ENCODE data around the gene TIMP3.

TIMP3 gene

DNA sequence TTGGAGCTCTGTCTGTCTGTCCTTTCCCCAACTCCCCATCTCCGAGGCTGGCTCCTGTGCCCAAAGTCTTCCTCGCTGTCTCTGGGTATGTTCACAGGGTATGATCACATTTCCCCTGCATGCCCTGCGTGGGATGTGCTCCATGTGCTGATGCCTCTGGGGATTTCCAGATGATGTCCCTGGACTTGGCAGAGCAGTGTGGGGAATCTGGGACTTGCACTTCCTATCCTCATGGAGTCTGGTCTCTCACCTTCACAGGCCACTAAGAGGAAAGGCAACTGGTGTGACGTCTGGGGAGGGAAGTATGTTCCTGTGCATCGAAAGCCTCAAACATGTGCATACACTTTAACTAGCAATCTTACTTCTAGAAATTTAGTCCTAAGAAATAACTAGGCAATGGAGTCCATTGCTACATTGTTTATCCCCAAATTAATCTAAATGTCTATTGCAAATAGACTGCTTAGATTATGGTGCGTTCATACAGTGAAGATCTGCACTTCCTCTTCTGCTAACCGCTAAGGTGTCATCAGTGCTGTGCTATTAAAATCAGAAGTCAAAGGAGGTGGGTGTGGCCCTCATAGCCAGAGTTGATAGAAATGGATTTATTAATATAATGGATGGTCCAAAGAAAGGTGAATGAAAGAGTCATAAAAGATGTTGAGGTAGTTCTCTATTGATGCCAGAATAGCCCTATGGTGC is 20.8 kb downstream of the TIMP3 start:
- CTCF ChIA-PET, result no interaction called here
- 91% methylated on average over 4 of the region's 7 CpGs for WGBS (ENCODE audit: insufficient coverage)
- DNase-seq, result peak in 1 of 3 donors; percentile 7

DNA sequence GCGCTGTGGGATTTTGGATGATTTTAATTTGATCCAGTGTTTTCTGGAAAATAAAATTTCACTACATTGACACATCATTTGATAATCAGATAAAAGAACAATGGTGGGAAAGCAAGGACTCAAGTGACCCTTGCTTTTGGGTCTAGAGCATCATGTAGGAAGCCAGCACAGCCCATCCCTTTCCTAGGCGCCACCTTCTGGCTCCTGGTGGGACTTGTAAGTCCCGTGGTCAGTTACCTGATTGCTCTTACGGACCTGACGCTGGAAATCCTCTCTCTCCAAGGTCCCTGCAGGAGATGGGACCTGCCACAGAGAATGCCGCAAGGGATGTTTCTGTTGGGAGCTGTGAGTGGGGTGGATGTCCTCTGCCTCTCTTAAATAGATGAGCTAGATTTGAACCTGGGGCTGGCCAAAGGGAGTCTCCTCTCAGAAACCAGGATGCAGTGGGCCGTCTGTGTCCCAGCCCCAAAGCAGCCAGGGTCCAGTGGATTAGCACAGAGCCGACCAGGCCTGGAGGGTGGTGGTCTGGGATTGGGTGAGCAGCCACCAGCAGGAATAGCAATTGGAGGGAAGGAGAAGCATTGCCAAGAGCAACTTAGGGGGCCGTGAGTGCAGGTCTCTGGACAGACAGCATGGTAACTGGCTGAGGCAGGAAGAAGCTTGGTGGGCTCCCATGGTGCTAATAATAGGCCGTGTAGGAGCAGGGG is 21.7 kb downstream of the TIMP3 start:
- peaks cover 0 to 11% (median 7%) of the 10 kb centered on the region in 4 experiments for H3K4me1 ChIP-seq (ENCODE audit: control extremely low read depth in 1 of 4, control insufficient read depth in 4 of 4, insufficient read depth in 4 of 4, low read length in 3 of 4)
- H3K27ac ChIP-seq (ENCODE audit: insufficient read depth in 1 of 2, low read depth in 1 of 2, low read length in 2 of 2, poor library complexity in 1 of 2, severe bottlenecking in 2 of 2), result no peak overlapping the region
- 93% methylated on average over 5 of the region's 10 CpGs for WGBS (ENCODE audit: insufficient coverage)
- no peaks in the 10 kb centered on the region for H3K36me3 ChIP-seq (ENCODE audit: control insufficient read depth in 4 of 4, insufficient read depth in 4 of 4, low read length in 3 of 4)
- DNase-seq, result peak; percentile 30 to 53 (median 38)
- POLR2A ChIA-PET, result no interaction called here
- H3K9me3 ChIP-seq (ENCODE audit: control extremely low read depth in 1 of 5, control insufficient read depth in 4 of 5, insufficient read depth in 2 of 5, low read depth in 1 of 5, low read length in 4 of 5), result no peaks in the 10 kb centered on the region
- CTCF ChIA-PET, result interaction anchor here (0.7 to 1.4 kb wide), 5 partner anchors 9 to 294 kb away, joined by 3 read pairs; no protein-coding TSS in a partner anchor
- no peaks in the 10 kb centered on the region for H3K27me3 ChIP-seq (replicated peaks in 2 of 5; ENCODE audit: control insufficient read depth in 4 of 5, insufficient read depth in 5 of 5, low read length in 4 of 5)
- no peak overlapping the region for H3K4me3 ChIP-seq (ENCODE audit: control insufficient read depth in 1 of 7, extremely low read depth in 1 of 7, insufficient read depth in 4 of 7, low read depth in 2 of 7, low read length in 6 of 7)

More for the DNA sequence above, 20.8 kb downstream of the TIMP3 start:
- Histone ChIP-seq H3K9me3 (ENCODE audit: control extremely low read depth in 1 of 5, control insufficient read depth in 4 of 5, insufficient read depth in 2 of 5, low read depth in 1 of 5, low read length in 4 of 5) (no peaks in the 10 kb centered on the region), H3K4me3 (ENCODE audit: control insufficient read depth in 1 of 7, extremely low read depth in 1 of 7, insufficient read depth in 4 of 7, low read depth in 2 of 7, low read length in 6 of 7) (no peak overlapping the region), H3K36me3 (ENCODE audit: control insufficient read depth in 4 of 4, insufficient read depth in 4 of 4, low read length in 3 of 4) (no peaks in the 10 kb centered on the region), H3K27me3 (replicated peaks in 2 of 5; ENCODE audit: control insufficient read depth in 4 of 5, insufficient read depth in 5 of 5, low read length in 4 of 5) (no peaks in the 10 kb centered on the region), H3K4me1 (ENCODE audit: control extremely low read depth in 1 of 4, control insufficient read depth in 4 of 4, insufficient read depth in 4 of 4, low read length in 3 of 4) (peaks cover 0 to 11% (median 7%) of the 10 kb centered on the region in 4 experiments), H3K27ac (ENCODE audit: insufficient read depth in 1 of 2, low read depth in 1 of 2, low read length in 2 of 2, poor library complexity in 1 of 2, severe bottlenecking in 2 of 2) (no peak overlapping the region)
- POLR2A ChIA-PET, result no interaction called here

DNA sequence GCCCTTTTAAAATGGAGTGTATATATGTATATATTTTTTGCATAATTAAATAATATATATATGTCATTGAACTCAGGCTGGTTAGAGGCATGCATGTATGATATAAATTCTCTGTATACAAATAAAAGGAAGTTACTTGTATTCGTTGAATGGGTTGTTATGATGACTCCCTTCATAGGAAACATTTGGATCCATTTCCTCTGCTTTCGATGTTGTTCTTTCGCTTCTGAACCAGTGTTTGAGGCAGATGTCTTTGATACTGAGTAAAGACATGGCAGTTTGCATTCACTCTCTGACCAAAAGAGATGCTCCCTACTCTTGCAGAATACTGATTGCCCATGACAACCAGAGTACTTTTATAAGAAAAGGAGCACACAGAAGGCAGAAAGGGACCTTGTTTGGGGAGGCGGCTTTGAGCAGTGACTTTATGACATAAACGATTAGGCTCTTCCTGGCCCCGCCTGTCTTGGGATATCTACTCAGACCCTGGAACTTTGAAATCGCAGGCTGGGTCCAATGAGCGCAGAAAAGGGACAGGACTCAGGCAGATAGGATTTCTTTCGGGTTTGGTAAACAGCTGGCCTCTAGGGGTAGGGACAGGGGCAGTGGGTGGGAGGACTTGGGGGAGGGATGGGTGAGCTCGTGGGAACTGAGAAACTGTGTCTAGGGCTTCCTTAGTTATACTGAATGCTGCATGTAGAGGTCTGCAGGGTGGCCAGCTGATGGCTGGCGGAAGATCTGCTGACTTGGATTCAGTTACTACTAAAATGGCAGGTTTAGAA is 23.2 kb downstream of the TIMP3 start:
- no peak overlapping the region for H3K27ac ChIP-seq (ENCODE audit: insufficient read depth in 1 of 2, low read depth in 1 of 2, low read length in 2 of 2, poor library complexity in 1 of 2, severe bottlenecking in 2 of 2)
- no peaks in the 10 kb centered on the region for H3K4me1 ChIP-seq (ENCODE audit: control extremely low read depth in 1 of 4, control insufficient read depth in 4 of 4, insufficient read depth in 4 of 4, low read length in 3 of 4)
- no peak overlapping the region for H3K4me3 ChIP-seq (ENCODE audit: control insufficient read depth in 1 of 7, extremely low read depth in 1 of 7, insufficient read depth in 4 of 7, low read depth in 2 of 7, low read length in 6 of 7)
- H3K36me3 ChIP-seq (ENCODE audit: control insufficient read depth in 4 of 4, insufficient read depth in 4 of 4, low read length in 3 of 4), result no peaks in the 10 kb centered on the region
- ChIA-PET CTCF (interaction anchor here (0.9 to 1.4 kb wide), 2 partner anchors 12 to 166 kb away, joined by 3 read pairs; no protein-coding TSS in a partner anchor), POLR2A (no interaction called here)
- DNase-seq, result no peak
- over 99% methylated on average over 11 of the region's 11 CpGs for WGBS (ENCODE audit: insufficient coverage)
- H3K9me3 ChIP-seq (ENCODE audit: control extremely low read depth in 1 of 5, control insufficient read depth in 4 of 5, insufficient read depth in 2 of 5, low read depth in 1 of 5, low read length in 4 of 5), result no peaks in the 10 kb centered on the region
- H3K27me3 ChIP-seq (replicated peaks in 2 of 5; ENCODE audit: control insufficient read depth in 4 of 5, insufficient read depth in 5 of 5, low read length in 4 of 5), result no peaks in the 10 kb centered on the region

DNA sequence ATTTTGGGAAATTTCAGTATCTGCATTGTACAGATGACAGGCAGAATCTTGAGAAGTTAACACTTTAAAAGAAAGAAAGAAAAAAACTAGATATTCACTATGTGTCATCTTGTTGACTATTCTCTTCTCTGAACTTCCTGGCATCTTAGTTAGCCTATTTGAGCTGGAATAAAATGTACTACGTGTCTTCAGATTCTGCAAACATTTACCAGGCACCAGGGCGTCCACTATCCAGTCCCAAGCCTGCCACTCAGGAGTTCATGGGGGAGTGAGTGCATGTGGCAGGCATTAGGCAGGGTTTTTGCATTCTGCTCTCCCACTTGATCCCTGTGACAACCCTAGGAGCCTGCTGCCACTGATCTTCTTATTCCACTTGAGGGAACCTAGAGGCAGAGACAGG is 25.0 kb downstream of the TIMP3 start:
- DNase-seq, result no peak
- H3K4me3 ChIP-seq (ENCODE audit: control insufficient read depth in 1 of 7, extremely low read depth in 1 of 7, insufficient read depth in 4 of 7, low read depth in 2 of 7, low read length in 6 of 7), result no peak overlapping the region
- H3K4me1 ChIP-seq (ENCODE audit: control extremely low read depth in 1 of 4, control insufficient read depth in 4 of 4, insufficient read depth in 4 of 4, low read length in 3 of 4), result no peaks in the 10 kb centered on the region
- no peaks in the 10 kb centered on the region for H3K9me3 ChIP-seq (ENCODE audit: control extremely low read depth in 1 of 5, control insufficient read depth in 4 of 5, insufficient read depth in 2 of 5, low read depth in 1 of 5, low read length in 4 of 5)
- CTCF ChIA-PET, result interaction anchor here (0.8 to 2.1 kb wide), 5 partner anchors 9 to 298 kb away, joined by 3 to 8 read pairs (median 4); no protein-coding TSS in a partner anchor
- H3K36me3 ChIP-seq (ENCODE audit: control insufficient read depth in 4 of 4, insufficient read depth in 4 of 4, low read length in 3 of 4), result no peaks in the 10 kb centered on the region
- WGBS (ENCODE audit: insufficient coverage), result 90% methylated on average over 2 of the region's 2 CpGs
- POLR2A ChIA-PET, result no interaction called here
- no peak overlapping the region for H3K27ac ChIP-seq (ENCODE audit: insufficient read depth in 1 of 2, low read depth in 1 of 2, low read length in 2 of 2, poor library complexity in 1 of 2, severe bottlenecking in 2 of 2)
- H3K27me3 ChIP-seq (replicated peaks in 2 of 5; ENCODE audit: control insufficient read depth in 4 of 5, insufficient read depth in 5 of 5, low read length in 4 of 5), result no peaks in the 10 kb centered on the region

- no peak overlapping the region for H3K27ac ChIP-seq (ENCODE audit: insufficient read depth in 1 of 2, low read depth in 1 of 2, low read length in 2 of 2, poor library complexity in 1 of 2, severe bottlenecking in 2 of 2)
- WGBS (ENCODE audit: insufficient coverage), result 97% methylated on average over 6 of the region's 7 CpGs
- POLR2A ChIA-PET, result no interaction called here
Measured at GRCh38 chr22:32827049-32827602, 25.6 kb downstream of the TIMP3 start.

GRCh38 chr22:32828150-32828549 is 26.6 kb downstream of the TIMP3 start:
- Histone ChIP-seq H3K9me3 (ENCODE audit: control extremely low read depth in 1 of 5, control insufficient read depth in 4 of 5, insufficient read depth in 2 of 5, low read depth in 1 of 5, low read length in 4 of 5) (no peaks in the 10 kb centered on the region), H3K4me1 (ENCODE audit: control extremely low read depth in 1 of 4, control insufficient read depth in 4 of 4, insufficient read depth in 4 of 4, low read length in 3 of 4) (peaks cover 0 to 8% (median 3%) of the 10 kb centered on the region in 4 experiments), H3K27me3 (replicated peaks in 2 of 5; ENCODE audit: control insufficient read depth in 4 of 5, insufficient read depth in 5 of 5, low read length in 4 of 5) (no peaks in the 10 kb centered on the region), H3K27ac (ENCODE audit: insufficient read depth in 1 of 2, low read depth in 1 of 2, low read length in 2 of 2, poor library complexity in 1 of 2, severe bottlenecking in 2 of 2) (no peak overlapping the region), H3K4me3 (ENCODE audit: control insufficient read depth in 1 of 7, extremely low read depth in 1 of 7, insufficient read depth in 4 of 7, low read depth in 2 of 7, low read length in 6 of 7) (no peak overlapping the region), H3K36me3 (ENCODE audit: control insufficient read depth in 4 of 4, insufficient read depth in 4 of 4, low read length in 3 of 4) (no peaks in the 10 kb centered on the region)
- ChIA-PET CTCF (interaction anchor here (1.0 to 1.7 kb wide), 3 partner anchors 31 to 168 kb away, joined by 3 to 5 read pairs (median 4); no protein-coding TSS in a partner anchor), POLR2A (no interaction called here)
- WGBS (ENCODE audit: insufficient coverage), result no CpG with 5 or more reads among the region's 2 CpGs
- DNase-seq, result no peak

More at GRCh38 chr22:32827049-32827602, 25.6 kb downstream of the TIMP3 start:
- no peak for DNase-seq
- Histone ChIP-seq H3K27me3 (replicated peaks in 2 of 5; ENCODE audit: control insufficient read depth in 4 of 5, insufficient read depth in 5 of 5, low read length in 4 of 5) (no peaks in the 10 kb centered on the region), H3K9me3 (ENCODE audit: control extremely low read depth in 1 of 5, control insufficient read depth in 4 of 5, insufficient read depth in 2 of 5, low read depth in 1 of 5, low read length in 4 of 5) (no peaks in the 10 kb centered on the region), H3K36me3 (ENCODE audit: control insufficient read depth in 4 of 4, insufficient read depth in 4 of 4, low read length in 3 of 4) (no peaks in the 10 kb centered on the region), H3K4me3 (ENCODE audit: control insufficient read depth in 1 of 7, extremely low read depth in 1 of 7, insufficient read depth in 4 of 7, low read depth in 2 of 7, low read length in 6 of 7) (no peak overlapping the region), H3K4me1 (ENCODE audit: control extremely low read depth in 1 of 4, control insufficient read depth in 4 of 4, insufficient read depth in 4 of 4, low read length in 3 of 4) (peaks cover 0 to 4% (median 2%) of the 10 kb centered on the region in 4 experiments)
- CTCF ChIA-PET, result interaction anchor here (0.8 to 2.1 kb wide), 7 partner anchors 9 to 299 kb away, joined by 3 to 8 read pairs (median 4); no protein-coding TSS in a partner anchor

Data from common myeloid progenitor, CD34-positive (primary cell).